Fibroblast of villous mesenchyme (primary cell): ENCODE results near the gene PAK4. TPM values are rescaled to one million over a fixed set of nuclear protein-coding genes. Genes with fewer than 3 reads are reported as not detected.

Experiments used
- DNase-seq: peaks from one replicate; pipeline ENCODE4 v3.0.0-alpha.2; 2010; ENCODE audit warnings: low read depth
- H3K4me3 ChIP-seq: 2 replicates; pipeline ENCODE4 v1.5.1; 2011; ENCODE audit warnings: low read depth, mild to moderate bottlenecking, low read length
- CTCF ChIP-seq: IDR thresholded peaks from 2 replicates; pipeline ENCODE4 v1.5.1; 2012; ENCODE audit warnings: low read depth, mild to moderate bottlenecking, low read length; ENCODE audit not compliant: insufficient read depth
- total RNA-seq: library from RNA; depleted of rRNA; stranded (reverse); fragments of >200 nt; gene quantifications from 2 replicates; pipeline ENCODE4 v1.2.3, GENCODE V29; 2012

Gene PAK4
- total RNA-seq, 1 donor = 9.5 TPM

DNA sequence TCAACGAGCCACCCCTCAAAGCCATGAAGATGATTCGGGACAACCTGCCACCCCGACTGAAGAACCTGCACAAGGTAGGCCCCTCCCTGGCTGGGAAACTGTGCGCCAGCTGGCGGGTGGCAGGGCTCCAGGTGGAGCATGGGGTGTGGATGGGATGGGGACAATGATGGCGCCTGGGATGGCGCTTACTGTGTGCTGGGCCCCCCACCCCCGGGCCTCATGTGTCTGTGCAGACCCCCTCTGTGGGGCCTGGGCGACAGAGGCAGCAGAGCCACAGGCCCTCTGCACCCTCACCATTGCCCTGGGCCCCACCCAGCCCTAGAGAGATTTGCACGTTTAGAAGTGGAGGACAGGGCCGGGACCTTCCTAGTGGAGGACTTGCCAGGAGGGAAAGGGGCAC is 52.1 kb downstream of the PAK4 start:
- DNase-seq = no peak
- no peak for TF ChIP-seq CTCF
- H3K4me3 ChIP-seq = no peak overlapping the region

- no peak for DNase-seq
- no peak for TF ChIP-seq CTCF
These were observed 52.9 kb downstream of the PAK4 start for GRCh38 chr19:39178296-39179006.

GRCh38 chr19:39179754-39180153 is 54.2 kb downstream of the PAK4 start:
- no peak for TF ChIP-seq CTCF
- DNase-seq = no peak
- no peak overlapping the region for H3K4me3 ChIP-seq

More at GRCh38 chr19:39178296-39179006, 52.9 kb downstream of the PAK4 start:
- no peak overlapping the region for H3K4me3 ChIP-seq

- TF ChIP-seq CTCF = no peak
- no peak for DNase-seq
- no peak overlapping the region for H3K4me3 ChIP-seq
These were observed 55.2 kb downstream of the PAK4 start for GRCh38 chr19:39180749-39181148.

DNA sequence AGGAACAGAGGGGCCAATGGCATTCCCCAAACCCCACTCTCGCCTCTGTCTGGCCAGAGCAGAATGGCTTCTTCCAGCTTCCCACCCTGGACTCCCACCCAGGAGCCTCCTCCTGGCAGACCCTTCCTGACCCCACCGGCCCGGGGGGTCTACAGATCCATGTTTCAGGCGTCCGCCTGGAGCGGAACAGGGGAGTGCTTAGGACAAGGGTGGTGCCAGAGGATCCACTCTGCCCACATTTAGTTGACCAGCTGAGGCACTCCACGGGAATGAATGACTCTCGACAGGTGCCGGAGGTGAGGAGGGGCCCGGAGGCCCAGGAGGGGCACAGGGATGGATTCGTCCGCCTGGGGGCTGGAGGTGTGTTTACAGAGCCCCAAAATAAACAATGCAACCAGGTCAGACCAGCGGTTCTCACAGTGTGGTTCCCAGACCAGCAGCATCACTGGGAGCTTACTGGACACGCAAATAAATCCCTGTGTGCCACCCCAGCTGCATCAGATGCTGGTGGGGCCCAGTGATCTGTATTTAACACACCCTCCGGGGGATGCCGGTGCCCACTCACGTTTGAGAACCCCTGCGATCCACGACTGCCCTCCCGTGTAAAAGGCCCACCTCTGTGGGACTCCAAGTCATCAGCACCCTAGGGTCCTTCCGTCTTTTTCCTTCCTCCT is 56.1 kb downstream of the PAK4 start:
- DNase-seq = no peak
- H3K4me3 ChIP-seq = no peak overlapping the region
- TF ChIP-seq CTCF = no peak

DNA sequence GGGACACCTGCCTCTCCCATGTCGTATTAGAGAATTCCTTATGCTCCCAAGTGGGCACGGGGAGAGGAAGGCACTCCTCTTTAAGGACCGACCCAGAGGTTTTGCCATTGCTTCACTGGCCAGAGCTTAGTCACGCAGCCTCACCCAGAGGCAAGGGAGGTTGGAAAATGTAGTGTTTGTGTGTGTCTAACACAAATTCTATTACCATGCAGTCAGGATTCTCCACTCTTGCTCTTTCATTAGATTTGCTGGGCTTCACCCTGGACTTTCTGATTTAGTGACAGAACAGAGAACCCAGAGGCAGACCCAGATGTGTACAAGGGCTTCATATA is 56.6 kb downstream of the PAK4 start:
- no peak for TF ChIP-seq CTCF
- DNase-seq = no peak
- H3K4me3 ChIP-seq = no peak overlapping the region

- no peak for DNase-seq
- TF ChIP-seq CTCF = no peak
- no peak overlapping the region for H3K4me3 ChIP-seq
These were observed 57.5 kb downstream of the PAK4 start for GRCh38 chr19:39183104-39183503.
